ENCODE measurements around the gene CACNA1I.

CACNA1I gene

DNA sequence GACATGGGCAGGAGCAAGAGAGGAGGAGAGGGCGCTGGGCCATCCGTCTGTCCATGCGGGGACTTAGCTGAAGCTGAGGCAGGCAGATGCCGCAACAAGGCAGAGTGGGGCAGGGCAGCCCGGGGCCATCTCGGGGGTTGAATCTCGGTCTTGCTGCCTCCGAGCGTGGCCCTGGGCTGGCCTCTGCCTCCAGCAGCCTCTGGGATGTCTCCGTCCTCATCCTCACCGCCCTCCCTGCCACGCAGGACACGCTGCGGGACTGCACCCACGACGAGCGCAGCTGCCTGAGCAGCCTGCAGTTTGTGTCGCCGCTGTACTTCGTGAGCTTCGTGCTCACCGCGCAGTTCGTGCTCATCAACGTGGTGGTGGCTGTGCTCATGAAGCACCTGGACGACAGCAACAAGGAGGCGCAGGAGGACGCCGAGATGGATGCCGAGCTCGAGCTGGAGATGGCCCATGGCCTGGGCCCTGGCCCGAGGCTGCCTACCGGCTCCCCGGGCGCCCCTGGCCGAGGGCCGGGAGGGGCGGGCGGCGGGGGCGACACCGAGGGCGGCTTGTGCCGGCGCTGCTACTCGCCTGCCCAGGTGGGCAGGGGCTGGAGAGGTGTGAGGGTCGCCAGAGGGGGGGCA, 108.4 kb downstream of the CACNA1I start:
- no peak for DNase-seq

DNA sequence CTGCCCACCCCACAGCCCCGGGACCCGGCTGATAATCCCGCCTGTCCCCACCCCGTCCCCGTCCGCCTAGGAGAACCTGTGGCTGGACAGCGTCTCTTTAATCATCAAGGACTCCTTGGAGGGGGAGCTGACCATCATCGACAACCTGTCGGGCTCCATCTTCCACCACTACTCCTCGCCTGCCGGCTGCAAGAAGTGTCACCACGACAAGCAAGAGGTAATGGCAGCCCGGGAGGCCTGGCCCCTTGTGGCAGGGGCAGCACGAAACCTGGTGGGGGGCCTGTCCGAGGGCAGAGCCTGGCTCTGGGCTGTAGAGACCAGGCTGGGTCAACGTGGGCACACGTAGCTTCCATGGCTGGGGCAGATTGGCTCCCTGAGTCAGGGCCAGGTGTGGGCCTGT, 109.1 kb downstream of the CACNA1I start:
- DNase-seq, result no peak

DNA sequence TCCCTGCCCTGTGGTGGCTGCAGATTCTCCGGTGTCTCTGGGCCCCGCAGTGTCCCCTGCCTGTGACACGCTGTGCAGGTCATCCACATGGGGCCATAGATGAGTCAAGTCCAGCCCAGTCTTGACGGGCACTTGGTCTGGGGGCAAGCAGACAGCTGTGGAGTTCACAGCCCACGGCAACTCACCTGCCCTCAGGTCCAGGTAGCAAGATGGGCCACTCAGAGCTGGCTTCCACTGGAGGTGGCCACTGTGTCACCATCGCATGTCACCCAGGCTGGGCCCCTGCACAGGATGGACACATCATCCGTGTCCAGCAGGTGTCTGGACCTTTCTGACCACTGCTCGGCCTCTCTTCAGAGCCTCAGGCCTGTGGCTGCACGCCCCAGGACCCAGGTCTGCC, 109.9 kb downstream of the CACNA1I start:
- no peak for DNase-seq

DNA sequence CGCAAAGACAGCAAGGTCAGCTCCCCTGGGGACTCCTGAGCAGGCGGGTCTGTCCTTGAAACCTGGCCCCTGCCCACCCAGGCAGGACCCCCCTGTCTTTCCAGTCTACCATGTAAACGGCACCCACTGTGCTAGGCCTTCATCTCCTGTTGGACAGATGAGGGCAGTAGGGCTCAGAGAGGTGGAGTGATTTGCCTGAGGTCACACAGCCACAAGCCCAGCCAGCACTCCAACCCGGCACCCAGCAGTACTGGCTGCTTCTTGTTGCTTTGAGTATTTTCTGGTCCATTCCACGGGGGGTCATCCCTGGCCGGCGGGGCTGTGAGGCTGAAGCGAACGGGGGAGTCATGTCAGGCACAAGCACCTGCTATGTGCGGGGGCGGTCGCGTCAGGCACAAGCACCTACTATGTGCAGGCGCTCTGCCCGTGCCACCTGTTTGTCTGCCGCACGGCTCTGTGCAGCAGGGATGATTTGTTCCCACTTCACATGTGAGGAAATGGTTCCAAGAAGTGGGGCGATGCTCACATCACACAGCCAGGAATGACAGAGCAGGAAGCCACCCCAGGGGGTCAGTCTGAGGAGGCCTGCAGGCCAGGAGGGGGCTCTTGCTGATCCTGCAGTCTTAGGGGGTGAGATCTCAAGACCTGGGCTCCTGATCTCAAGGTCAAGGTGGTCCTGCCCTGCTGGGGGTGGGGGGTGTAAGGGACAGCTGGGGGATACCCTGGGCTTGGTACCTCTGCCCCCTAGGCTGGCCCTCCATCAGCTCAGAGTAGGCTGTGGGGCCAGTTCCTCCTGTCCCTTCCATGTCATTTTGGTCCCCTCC, 110.7 kb downstream of the CACNA1I start:
- no peak for DNase-seq

DNA sequence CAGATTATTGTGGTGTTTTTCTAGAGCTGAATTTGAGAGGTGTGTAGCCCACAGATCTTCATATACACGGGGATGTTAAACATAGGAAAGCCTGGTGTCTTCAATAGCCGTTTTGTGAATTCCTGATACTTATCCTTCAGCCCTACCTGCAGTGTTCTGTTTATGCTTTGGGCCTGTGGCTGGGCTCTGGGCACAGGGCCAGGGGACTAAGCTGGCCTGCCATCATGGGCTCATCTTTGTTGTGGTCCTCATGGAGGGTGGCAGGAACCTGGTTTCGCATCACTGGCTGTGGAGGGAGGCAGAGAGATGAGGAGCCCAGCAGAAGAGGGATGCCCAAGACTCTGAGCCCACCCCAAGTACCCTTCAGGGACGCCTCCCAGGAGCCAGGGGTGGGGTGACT, 112.4 kb downstream of the CACNA1I start:
- no peak for DNase-seq

DNA sequence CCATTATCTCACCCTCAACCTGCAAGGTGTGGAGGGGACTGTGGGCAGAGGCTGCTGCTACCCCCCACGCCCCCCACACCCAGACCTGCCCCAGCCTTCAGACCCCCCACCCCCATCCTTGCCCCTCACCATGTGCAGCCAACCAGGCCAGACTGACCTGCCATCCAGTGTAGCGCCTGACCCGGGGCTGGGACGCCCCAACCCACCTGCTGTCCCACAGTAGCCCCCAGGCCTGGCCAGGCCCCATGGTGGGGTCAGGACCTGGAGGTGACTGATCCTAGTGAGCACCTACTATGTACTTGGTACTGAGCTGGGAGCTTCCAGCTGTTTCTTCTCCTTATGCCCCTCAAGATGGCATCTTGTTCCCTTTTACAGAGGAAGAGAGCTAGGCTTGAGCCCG, 113.1 kb downstream of the CACNA1I start:
- DNase-seq, result no peak

DNA sequence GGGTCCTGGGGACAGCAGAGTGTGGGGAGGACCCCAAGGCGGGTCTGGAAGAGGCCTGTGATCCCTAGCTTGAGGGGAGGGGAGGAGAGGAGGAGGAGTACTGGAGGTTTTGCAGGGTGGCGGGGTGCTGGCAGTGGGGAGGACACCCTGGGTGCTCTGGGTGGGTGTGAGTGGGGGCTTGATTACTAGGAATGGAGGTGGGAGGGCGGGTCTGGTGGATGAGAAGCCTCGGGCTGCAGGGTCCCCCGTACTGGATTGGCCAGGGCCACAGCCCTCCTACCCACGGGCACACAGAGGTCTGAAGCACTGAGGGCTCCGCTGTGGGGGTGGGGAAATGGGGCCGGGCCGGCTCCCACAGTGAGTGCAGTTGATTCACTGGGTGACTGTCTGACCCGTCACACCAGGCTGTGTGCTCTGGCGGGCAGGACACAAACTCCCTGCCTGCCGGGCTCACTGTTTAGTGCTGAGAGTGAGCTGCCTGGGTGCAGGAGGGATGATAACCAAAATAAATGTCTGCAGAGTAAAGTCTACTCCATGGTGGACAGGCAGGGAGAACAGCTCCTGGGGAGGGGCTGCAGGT, 114.2 kb downstream of the CACNA1I start:
- no peak for DNase-seq

DNA sequence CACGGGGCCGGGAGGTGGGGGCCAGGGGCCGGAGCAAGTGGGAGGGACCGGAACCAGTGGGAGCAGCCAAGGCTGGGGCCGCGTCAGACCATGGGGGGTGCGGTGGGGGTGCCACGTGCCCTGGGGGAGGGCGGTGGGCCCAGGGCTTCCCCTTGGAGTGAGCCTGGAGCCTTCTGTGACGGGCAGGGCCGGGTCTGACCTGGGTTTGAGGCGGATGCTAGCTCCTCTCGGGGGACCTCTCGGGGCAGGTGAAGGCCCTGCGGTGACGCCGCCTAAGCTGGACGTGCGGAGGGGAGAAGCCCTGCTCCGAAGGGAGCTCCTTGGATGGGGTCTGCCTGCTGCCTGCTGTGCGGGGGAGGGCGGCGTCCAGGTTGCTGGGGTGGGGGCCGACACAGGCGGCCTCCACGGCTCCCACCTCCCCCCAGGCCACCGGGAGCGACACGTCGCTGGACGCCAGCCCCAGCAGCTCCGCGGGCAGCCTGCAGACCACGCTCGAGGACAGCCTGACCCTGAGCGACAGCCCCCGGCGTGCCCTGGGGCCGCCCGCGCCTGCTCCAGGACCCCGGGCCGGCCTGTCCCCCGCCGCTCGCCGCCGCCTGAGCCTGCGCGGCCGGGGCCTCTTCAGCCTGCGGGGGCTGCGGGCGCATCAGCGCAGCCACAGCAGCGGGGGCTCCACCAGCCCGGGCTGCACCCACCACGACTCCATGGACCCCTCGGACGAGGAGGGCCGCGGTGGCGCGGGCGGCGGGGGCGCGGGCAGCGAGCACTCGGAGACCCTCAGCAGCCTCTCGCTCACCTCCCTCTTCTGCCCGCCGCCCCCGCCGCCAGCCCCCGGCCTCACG, 115.0 kb downstream of the CACNA1I start:
- no peak for DNase-seq

DNA sequence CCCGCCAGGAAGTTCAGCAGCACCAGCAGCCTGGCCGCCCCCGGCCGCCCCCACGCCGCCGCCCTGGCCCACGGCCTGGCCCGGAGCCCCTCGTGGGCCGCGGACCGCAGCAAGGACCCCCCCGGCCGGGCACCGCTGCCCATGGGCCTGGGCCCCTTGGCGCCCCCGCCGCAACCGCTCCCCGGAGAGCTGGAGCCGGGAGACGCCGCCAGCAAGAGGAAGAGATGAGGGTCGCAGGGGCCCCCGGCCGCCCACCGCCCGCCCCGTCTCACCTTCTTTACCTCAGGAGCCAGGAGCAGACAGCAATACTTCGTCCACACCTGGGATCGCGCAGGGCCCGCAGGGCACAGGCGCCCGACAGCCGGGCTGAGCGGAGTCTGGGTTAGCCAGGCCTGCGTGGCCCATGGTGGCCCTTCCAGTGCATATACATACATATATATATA, 115.6 kb downstream of the CACNA1I start:
- DNase-seq, result no peak

DNA sequence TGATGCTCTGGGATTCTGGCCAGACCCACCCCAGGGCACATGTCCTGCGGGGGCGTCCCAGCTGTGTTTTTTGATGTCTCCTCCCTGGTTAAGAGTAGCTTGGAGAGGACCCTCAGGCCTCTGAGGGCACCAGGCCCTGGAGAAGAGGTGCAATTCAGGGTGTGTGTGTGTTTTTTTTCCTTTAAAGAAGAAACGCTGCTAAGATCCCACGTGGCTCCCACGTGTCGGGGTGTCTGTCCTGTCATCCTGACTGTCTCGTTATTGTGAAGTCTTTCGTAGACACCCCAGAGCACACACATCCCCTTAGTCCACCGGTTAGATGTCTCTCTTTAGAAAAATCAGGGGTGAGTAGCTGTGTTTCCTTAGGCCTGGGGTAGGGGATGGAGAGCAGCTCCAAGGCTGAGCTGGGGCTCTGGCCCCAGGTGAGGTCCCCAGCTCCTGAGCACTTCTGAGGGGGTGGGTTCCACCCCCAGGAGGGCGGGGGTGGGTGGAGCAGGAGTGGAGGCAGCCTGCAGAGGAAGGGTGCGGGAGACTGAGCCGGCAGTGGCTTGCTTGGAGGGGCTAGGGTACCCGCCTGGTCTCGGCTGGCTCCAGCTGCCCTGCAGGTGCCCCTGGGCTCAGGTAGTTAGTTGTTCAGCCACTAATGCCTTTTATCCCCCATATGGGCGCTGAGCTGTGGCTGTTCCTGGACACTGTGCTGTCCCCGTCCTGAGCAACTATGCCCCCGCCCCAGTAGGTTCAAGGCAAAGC, 116.4 kb downstream of the CACNA1I start:
- no peak for DNase-seq

DNA sequence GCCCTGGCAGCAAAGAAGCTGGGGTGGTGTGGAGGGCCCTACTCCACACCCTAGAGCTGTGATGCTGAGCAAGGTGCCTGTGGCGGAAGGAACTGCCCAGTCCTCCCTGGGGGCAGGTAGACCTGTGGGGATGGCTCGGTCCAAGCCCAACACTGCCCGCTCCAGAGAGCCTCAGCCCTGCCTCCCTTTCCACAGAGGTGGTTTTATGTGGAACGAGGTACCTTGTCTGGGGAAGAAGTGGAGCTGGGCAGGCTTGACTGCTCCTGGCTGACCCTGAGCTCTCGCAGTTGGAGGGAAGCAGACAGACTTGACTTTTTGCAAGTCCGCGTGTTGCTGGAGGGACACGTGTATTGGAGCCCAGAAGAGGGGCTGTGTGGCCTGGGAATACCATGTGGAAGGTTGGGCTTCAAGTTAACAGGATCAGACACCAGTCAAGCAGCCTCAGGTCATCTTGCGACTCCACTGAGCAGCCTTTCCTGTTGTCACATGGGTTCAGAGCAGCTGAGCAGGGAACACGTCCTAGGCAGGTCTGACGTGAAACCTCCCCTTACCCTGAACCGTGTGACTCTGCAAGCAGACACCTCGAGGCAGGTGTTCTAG, 117.7 kb downstream of the CACNA1I start:
- no peak for DNase-seq

DNA sequence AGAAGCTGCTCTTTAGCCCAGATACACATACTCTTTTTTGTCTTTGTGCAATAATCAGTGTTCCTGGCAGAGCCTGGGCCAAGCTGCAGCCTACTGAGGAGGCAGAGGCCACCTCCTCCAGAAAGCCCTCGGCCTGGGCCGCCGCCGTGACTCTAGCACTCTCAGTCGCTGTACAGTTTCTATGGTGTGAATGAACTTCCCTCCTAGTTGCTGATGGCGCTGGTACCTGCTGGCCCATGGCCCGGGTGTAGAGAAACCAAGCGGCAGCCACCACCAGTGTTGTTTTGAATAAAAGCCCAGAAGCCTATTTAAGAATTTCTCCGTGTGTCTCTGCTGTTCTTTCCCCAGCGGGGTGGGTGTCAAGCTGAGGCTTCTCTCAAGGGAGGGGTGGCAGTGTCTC, 118.9 kb downstream of the CACNA1I start:
- DNase-seq, result no peak

DNA sequence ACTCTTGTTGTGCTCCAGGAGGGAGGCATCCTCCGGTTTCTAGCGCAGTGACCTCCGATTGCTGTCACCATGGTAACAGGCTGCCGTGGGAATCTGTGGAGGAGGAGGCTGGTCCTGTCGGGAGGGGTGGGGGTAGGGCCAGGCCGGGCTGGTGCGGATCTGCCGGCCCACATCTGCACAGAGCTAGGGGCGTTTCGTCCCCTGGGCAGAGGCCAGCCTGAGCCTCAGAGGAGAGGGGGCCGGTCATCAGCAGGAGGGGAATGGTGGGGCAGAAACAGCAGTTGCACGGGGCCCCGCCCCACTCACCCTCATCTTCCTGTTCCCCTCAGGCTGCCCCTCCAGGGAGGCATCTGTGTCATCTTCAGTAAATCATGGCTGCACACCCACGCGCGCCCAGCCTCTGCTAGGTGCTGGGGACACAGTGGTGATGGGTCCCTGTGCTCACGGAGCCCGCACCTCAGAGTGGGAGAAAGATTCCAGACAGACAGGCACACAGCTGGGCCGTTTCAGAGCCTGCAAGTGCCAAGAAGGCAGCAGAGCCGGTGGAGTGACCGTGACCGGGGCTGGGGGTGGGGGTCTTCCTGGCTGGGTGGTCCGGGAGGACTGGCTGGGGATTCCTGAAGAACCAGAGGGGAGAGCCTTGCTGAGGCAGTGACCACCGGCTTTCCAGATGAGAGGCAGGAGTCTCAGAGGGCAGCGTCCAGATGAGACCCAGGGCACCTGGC, 120.5 kb downstream of the CACNA1I start:
- DNase-seq, result no peak

DNA sequence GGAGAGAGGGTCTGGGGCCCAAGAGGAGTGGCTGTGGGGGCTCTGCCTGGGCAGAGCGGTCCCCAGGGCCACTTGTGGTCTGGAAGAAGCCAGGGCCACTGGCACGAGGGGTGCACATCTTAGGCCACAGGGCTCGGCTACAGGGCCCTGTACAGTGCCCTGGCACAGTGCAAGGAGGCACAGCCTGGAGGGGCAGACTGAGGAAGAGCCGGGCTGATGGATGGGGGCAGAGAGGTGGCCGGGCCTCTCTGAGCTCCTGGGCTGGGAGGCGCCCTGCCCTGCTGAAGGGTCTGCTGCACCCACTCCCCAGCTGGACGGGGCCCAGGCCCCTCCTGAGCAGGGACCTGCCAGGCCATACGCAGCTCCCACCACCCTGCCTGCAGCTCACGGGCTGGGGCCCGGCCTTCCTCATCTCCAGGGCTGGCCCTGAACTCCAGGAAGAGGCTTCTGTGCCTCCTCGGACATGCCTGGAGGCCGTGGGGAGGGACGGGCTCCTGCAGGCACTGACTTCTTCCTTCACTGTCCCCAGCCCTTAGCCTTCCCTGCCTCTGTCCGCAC, 123.5 kb downstream of the CACNA1I start:
- DNase-seq, result no peak

DNA sequence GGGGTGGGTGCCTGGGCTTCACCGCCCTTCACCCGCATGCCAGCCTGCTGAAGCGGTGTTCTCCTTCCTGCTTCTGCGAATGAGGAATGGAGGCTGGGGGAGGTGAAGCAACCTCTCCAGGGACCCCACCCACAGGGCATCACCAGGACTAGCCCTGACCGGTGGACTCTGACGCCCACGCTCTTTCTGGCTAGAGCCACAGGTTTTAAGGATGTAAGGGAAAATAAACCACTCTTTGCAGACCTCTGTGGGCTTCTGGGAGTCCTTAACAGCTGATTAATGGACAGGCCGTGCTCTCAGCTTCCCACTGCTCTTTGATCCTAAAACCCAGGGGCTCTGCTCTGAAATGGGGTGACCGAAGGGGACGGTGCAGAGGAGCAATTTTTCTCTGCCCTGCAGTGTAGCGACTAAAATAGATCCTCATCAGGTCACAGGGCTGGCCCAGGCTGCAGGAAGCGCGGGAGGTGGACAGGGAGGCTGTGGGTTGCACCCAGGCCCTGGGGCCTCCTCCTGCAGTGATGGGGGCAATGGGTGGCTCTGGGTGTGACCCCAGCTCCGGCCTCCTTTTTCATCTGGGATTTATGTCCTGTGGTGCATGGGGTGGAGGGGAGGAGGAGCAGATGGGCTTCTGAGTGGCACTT, 127.4 kb downstream of the CACNA1I start:
- no peak for DNase-seq

DNA sequence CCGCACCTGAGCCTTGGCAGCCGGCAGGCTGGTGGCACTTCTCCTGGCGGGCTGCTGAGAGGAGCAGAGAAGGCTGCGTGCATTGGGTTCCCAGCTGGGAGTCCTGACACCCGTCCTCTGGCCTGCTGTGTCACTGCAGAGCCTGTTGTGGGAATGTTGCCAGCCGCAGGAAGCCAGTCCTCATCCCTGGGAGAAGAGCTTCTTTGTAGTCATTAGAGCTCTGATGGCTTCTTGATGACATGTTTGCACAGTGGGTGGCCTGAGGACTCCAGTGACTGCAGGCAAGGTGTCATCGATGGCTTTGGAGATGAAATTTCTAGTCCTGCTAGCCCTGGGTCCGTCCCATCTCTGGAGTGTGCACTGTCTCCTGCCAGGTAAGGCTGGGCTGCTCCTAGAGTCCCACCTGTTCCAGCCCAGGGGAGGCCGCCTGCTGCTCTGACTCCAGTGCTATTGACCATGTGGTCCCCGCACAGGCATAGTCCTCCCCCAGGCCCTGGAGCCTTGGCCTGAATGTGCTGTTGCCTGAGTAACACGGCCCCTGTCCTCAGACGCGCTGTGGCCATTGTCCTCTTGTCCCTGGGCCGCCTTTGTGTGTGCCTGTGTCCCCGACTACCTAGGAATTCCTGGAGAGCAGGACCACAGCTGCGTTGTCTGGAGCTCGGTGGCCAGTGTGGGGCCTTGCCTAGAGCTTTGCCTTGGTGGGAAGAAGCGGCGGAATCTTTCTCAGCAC, 129.2 kb downstream of the CACNA1I start:
- DNase-seq, result no peak

DNA sequence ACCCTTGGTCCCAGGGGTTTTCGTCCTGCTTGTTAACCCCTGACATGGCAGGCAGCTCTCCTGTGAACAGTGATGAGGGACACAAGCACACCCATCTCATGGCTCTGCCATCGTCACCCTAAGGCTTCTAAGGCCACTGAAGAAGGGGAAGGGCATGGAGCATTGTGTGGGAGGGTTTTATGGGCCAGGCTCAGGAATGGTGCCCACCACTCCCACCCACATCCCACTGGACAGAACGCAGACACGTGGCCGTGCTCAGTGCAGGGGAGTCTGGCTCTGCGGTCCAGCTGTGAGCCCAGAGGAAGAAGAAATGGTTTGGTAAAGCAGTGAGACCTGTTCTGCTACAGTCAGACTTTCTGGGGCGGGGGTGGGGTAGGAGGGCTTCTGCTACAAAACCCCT, 130.0 kb downstream of the CACNA1I start:
- no peak for DNase-seq

DNA sequence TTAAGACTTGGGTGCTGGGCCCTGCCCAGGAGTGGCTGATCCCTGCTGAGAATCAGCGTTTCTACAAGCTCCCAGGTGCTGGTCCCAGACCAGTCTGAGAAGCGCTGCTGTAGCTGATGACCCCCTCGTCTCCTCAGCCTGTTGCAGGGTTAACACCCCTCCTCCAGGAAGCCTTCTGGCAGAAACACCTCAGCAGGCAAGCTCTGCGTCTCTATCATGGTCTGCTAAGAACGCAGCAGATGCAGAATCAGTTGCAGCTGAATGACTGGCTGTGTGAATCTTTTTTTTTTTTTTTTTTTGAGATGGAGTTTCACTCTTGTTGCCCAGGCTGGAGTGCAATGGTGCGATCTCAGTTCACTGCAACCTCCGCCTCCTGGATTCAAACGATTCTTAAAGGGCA, 132.5 kb downstream of the CACNA1I start:
- DNase-seq, result no peak

DNA sequence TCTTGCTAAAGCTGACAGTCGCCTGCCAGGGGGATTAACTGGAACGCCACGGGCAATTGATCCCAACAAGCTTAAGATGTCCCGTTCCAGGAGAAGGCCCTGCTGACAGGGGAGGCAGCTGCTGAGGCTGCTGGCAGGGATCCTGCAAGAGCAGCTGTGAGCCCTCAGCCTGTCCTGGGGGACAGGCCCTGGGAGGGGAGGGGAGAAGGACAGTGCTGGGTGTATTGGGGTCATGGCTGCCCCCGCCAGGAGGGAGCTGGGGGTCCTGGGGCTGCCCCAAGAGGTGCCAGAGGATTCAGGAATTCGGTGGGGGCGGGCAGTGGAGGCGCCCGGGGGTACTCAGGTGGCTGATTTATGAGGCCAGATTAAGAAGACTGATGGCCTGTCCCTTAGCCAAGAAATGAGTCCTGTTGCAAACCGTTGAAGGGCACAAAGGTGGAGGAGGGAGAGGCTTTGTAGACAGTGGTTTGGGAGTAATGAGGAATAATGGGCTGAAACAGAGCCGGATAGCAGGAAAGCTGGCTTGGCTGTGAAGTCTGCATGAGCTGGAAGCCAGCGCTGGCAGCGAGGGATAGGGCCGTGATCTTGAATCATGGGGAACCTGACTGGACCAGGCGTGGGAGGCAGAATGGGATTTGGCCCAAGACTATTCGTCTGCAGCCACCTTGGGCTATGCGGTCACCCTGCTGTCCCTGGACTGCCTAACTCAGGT, 133.5 kb downstream of the CACNA1I start:
- DNase-seq, result no peak
